Daoy (cell line): ENCODE data around the gene SUCNR1. TPM values are rescaled to one million over a fixed set of nuclear protein-coding genes. Genes with fewer than 3 reads are reported as not detected.

Experiments
- total RNA-seq: library from RNA; depleted of rRNA; stranded (reverse); fragments of >200 nt; shearing (Covaris generic); gene quantifications from 2 replicates; pipeline ENCODE4 v1.2.3, GENCODE V29; 2014; rRNA removed

Gene SUCNR1
- total RNA-seq, 1 experiment from 2014 or later = not detected

Other genes starting within 250 kb of the SUCNR1 start
- not detected in 2 replicates for gene AADACL2, start 139.7 kb upstream of the SUCNR1 start, total RNA-seq
- gene AADAC, start 59.5 kb upstream of the SUCNR1 start, total RNA-seq = not detected in 2 replicates